Measurements from ENCODE around the gene RSPH10B. TPM values are rescaled to one million over a fixed set of nuclear protein-coding genes. Genes with fewer than 3 reads are reported as not detected.
A peak's percentile ranks its signal among the peaks of the same experiment; 100 is the strongest.
"Not testable (repeated sequence)": the region's sequence is repeated elsewhere in the genome, so short reads cannot be mapped to it uniquely, and the experiment has no call there.

Gene RSPH10B
- not detected for polyA plus RNA-seq (2013, experiment 1 of 2; ENCODE audit: insufficient read length)
- not detected for polyA plus RNA-seq (2013, experiment 2 of 2; ENCODE audit: insufficient read length)

DNA sequence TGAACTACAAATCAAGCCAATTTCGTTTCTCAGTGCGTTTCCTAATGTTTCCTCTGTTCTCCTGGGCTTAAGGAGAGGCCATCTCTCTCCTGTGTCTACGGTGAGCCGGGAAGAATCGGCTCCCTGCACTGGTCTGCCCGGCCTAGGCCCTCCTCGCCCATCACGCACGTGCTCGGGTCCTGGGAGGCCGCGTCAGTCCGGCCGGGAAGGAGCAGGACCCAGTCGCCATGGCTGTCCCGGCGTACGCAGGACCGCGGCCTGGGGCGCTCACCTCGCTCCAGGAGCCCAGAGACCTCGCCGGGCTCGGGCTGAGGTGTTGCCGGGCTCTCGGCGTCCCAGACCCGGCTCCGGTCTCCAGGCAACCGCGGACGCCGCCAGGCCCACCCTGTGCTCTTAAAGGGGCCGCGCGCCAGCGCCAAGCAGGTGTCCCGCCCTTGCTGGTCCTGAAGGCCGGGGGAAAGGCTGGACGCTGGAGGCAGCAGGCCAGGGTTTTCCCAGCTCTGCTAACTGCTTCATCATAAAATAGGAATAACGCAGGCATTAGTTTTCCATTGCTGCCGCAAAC, at the start of gene RSPH10B:
TSS of gene RSPH10B (minus strand) at position 343 of the 565 bp plus-strand sequence. CDS start 3,573 bp downstream, outside the sequence.
- not testable (repeated sequence) for DNase-seq

DNA sequence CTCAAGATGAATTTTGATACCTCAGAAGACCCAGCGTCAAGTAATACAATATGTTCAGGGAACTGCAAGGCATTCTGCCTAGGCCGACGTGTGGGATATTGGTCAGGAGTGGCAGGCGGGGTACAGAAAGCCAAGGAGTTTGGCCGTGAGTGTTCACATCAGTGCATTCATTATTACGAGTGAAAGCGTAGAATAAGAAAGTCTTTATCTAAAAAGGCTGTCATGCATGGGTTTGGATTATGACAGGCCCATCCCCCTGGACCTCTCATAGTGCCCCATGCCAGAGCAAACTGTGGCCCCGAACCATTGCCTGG, 46.1 kb upstream of the RSPH10B start:
- no peak for DNase-seq

DNA sequence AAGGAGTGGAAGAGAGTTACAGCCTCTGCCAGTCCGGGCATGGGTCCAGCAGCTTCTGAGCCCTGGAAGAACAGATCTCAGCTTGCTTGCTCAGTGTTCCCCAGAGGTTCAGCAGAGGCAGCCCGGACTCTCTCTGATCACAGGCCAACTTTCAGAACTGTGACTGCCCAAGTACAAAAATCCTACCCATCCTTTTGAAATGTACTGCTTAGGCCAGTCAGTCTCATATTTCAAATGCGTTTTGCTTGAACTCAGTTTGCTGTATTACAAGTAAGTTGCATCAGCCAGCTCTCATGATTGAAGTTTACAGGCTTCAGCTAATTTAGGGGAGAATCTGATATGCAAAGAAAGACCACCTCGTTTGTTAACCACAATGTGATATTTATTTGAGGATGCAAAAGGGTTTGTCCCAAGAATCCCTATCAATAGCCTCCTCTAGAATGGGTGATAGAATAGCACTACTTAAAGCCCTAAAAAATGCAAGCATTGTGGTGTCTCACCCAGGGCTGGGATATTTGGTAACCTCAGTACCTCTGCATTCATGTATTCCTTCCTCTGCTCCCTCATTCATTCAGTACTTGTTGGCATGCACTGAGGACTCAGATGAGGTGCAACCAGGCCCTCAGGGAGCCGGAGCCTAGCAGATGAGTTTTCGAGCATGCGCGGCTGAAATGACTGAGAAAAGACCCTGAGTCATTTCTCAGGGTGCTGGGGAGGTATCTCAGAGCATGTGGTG, 45.6 kb upstream of the RSPH10B start:
- peak; percentile 96 for DNase-seq

DNA sequence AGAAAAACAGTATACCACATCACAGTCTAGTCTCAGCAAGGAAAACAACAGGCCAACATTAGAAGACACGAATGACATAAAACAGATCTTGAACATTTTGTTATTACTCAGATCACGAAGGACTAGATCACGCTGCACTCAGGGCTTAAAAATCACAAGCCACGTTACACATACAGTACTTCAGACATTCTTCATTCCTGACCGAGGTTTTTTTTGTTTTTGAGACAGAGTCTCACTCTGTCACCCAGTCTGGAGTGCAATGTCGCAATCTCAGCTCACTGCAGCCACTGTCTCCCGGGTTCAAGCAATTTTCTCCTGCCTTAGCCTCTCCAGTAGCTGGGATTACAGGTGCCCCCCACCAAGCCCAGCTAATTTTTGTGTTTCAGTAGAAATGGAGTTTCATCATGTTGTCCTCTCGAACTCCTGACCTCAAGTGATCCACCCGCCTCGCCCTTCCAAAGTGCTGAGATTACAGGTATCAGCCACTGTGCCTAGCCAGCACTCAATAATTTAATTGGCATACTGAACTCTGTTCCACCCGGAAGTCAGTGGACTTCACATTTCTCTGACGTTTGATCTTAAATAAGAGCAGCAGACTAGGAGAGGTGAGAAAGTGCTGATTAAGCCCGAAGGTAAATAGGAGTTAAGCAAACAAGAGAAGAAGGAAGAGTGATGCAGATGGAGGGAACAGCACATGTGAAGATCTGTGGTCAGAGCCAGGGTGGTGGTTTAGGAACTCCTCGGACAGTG, 42.0 kb upstream of the RSPH10B start:
- DNase-seq, result peak; percentile 19

DNA sequence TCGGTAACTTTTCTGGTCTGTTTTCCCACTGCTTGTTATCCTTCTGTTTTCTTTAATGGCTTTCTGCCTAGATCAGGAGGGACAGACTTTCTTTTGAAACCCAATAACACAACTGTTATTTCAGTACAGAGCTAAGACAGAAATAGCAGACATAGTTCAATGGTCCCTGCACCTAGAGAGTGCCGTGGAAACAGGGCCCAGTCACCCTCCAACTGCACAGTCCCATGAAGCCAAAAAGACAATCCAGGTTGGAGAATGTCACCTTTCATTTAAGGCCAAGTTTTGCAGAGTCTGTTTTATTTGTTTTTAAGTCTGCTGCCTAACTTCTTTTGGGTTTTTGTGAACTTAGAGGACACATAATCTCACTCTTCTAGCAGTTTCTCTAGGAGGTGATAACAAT, 41.1 kb upstream of the RSPH10B start:
- DNase-seq, result no peak

- not testable (repeated sequence) for DNase-seq
These were observed 39.9 kb upstream of the RSPH10B start for GRCh38 chr7:6010370-6010769.

GRCh38 chr7:6008668-6009611, 38.5 kb upstream of the RSPH10B start, which contains the start of the genes AIMP2 and PMS2:
TSS of gene AIMP2 (plus strand) at chr7:6009272. CDS start at chr7:6009364, 92 bp downstream.
TSS of gene PMS2 (minus strand) at chr7:6009049. CDS start at chr7:6009019, 30 bp downstream.
- peak; percentile 98 for DNase-seq

GRCh38 chr7:6007835-6008590, 37.5 kb upstream of the RSPH10B start:
- not testable (repeated sequence) for DNase-seq

DNA sequence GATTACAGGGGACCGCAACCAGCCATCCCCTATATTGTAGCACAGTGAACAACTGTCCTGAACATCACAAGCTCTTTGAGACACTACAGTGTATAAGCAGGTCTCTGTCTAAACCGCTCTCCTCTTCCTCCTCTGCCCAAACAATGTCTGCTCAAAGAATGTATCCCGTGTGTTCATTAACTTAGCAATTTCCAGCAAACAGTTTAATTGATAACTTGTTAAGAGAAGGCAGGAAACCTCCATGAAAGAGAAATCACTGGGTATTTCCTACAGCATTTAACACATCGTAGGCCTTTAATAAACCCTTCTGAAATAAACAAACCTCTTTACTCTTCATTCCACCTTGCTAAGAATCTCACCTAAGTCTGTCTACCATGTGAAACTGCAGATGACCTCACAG, 36.9 kb upstream of the RSPH10B start:
- DNase-seq, result no peak

DNA sequence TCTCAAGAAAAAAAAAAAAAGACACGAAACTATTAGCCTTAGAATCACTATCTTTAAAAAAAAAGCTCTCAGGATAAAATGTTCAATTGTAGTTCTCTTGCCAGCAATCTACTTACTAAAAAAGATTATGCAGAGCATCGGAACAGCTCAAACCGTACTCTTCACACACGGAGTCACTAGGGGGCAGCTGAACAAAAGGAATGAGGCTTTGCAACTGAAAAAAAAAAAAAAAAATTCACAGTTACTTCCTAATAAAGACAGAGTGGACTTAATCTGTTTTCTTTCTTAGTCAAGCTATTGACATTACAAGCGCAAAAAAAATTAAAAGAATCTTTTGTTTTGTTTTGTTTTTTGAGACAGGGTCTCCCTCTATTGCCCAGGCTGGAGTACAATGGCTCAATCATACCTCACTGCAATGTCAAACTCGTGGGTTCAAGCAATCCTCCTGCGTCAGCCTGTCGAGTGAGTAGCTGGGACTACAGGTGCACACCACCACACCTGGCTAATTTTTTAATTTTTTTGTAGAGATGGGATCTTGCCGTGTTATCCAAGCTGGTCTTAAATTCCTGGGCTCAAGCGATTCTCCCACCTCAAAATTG, 26.8 kb upstream of the RSPH10B start:
- peak; percentile 62 for DNase-seq

- DNase-seq, result not testable (repeated sequence)
These were observed 16.6 kb upstream of the RSPH10B start for GRCh38 chr7:5987061-5987460.

DNA sequence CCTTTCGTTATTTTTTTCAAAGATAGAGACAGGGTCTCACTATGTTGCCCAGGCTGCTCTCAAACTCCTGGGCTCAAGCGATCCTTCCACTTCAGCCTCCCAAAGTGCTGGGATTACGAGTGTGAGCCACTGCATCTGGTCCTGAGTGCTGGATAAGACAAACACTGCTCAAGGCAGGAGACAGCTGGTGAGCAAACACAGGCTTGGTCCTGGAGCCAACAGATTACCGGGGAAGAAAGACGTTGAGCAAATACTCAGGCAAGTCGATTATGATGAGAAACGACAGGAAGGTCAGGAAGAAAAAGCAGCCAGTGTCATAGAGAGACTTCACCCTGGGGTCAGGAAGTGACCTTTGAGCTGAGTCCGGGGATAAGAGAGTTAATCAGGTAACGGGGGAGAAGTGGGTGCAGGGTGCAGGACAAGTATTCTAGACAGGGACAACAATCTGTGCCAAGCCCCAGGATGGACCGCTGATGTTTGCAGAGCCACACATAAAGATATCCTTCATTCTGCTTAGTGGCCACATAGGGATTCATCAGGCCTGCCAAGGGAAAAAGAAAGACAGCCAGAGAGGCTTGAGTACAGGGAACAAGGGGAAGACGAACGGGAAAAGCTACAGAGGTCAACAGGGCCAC, 9.3 kb upstream of the RSPH10B start:
- not testable (repeated sequence) for DNase-seq

DNA sequence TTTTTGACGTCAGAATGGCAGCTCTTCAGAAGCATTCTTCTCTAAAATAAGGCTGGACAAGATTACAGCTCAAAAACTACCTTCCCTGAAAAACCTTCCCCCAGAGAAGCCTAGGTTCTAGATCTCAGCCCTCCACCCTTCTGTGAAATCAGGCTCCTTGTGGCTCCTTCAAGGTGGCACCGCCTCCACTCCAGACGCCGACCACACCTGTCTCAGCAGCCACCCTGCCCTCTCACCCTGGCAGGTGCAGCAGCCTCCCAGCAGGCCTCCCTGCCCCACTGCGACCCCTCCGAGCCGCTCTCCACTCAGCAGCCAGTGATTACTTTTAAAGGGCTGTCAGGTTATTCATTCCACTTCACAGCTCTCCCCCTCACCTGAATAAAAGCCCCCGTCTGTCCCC, 3.1 kb upstream of the RSPH10B start:
- not testable (repeated sequence) for DNase-seq

GRCh38 chr7:5963810-5964209, 6.7 kb downstream of the RSPH10B start:
- DNase-seq, result not testable (repeated sequence)

DNA sequence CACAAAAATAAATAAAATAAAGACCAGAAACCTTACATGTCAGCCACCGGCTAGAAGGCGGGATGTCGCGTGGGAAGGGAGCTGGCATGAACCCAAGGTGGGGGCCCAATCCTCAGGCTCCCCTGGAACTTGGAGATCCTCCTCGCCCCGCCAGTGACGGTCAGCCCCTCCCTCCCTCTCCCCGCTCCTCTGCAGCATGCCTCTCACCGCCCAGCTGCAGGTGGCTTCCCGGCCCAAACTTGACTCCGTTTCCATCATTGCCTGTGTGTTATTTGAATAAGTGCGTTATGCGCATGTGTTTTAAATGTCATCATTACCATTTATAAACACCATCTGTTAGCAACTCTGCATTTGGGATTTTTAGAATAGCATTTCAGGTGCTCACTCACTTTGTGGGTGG, 7.3 kb downstream of the RSPH10B start:
- not testable (repeated sequence) for DNase-seq

DNA sequence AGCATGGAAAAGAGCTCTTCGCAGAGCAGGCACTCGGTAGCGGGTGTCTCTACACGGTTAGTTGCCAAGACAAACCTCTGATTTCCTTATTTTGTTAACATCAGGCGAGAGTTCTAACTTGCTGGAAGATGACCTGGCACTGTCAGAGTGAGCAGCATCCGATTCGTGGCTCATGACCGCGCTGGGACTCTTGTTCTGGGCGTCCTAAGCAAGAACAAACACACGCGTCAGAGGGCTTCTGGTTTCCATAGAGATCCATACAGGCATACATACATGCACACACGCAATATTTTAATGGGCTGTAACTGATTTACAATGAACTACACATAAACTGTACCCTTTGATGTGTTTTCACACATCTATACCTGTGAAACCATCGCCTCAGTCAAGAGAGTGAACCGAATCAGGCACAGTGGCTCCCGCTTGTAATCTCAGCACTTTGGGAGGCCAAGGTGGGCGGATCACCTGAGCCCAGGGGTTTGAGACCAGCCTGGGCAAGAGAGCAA, 35.5 kb downstream of the RSPH10B start:
- not testable (repeated sequence) for DNase-seq

GRCh38 chr7:5931905-5932644, 38.4 kb downstream of the RSPH10B start:
- DNase-seq, result not testable (repeated sequence)

DNA sequence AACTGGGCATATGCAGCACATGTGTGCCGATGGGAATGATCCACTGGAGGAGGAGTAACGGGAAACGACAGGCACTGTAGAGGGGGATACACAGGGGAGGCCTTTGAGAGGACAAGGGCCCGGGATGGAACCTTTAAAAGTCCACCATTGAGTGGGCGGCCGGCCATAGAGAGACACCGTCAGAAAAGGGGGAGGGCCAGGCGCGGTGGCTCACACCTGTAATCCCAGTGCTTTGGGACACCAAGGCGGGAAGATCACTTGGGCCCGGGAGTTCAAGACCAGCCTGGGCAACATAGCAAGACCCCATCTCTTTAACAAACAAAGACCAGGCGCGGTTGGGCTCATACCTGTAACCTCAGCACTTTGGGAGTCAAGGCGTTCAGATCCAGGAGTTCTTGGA, 39.2 kb downstream of the RSPH10B start:
- DNase-seq, result not testable (repeated sequence)

DNA sequence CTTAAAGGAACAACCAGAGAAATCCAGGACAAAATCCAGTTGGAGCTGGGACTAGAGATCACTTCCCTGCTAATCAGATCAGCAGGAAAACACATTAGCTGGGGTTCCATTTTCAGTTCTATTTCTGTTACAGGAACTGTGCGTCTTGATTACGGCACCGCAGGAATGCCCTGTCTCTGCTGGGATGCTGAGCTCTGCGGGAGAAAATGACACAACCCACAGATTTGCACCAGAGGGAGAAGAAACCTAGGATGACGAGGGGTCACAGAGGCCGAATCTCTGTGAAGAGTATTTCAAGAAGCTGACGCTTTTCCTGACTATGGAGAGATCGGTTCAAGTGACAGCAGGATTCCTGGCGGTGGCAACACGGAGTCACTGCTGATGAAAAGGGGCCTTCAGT, 40.2 kb downstream of the RSPH10B start:
- DNase-seq, result not testable (repeated sequence)
